Subcutaneous abdominal adipose tissue (tissue), 5 donors: Measurements from ENCODE around the gene HSPA9.
"Not testable (repeated sequence)": the region's sequence is repeated elsewhere in the genome, so short reads cannot be mapped to it uniquely, and the experiment has no call there.

ENCODE experiments used
- H3K27ac ChIP-seq: one replicate; pipeline ENCODE4 v1.7.0; 2013; ENCODE audit warnings: low read depth, mild to moderate bottlenecking, inconsistent platforms, low read length, moderate library complexity
- H3K27me3 ChIP-seq, 5 donors: one replicate each; pipeline ENCODE4 v1.7.0; 2013; ENCODE audit warnings: low read length in 5 of 5, inconsistent platforms in 1 of 5; ENCODE audit not compliant: control insufficient read depth in 5 of 5, insufficient read depth in 4 of 5
- H3K36me3 ChIP-seq, 5 donors: one replicate each; pipeline ENCODE4 v1.7.0; 2013; ENCODE audit warnings: low read length in 5 of 5; ENCODE audit not compliant: control insufficient read depth in 5 of 5, insufficient read depth in 5 of 5
- H3K4me1 ChIP-seq, 5 donors: one replicate each; pipeline ENCODE4 v1.7.0; 2013; ENCODE audit warnings: low read length in 5 of 5, mild to moderate bottlenecking in 3 of 5, moderate library complexity in 1 of 5; ENCODE audit not compliant: control insufficient read depth in 5 of 5, insufficient read depth in 5 of 5
- H3K4me3 ChIP-seq, 5 donors: one replicate each; pipeline ENCODE4 v1.7.0; 2013; ENCODE audit warnings: low read length in 5 of 5, low read depth in 1 of 5
- H3K9ac ChIP-seq, 5 donors: one replicate each; pipeline ENCODE4 v1.7.0; 2013; ENCODE audit warnings: low read length in 5 of 5, mild to moderate bottlenecking in 4 of 5, moderate library complexity in 3 of 5
- H3K9me3 ChIP-seq, 5 donors: one replicate each; pipeline ENCODE4 v1.7.0; 2013; ENCODE audit warnings: low read length in 5 of 5; ENCODE audit not compliant: control insufficient read depth in 5 of 5
- donor health status: healthy.
- donor health status: healthy.
- donor health status: healthy.
- donor health status: healthy.
- donor health status: healthy.

HSPA9 gene

DNA sequence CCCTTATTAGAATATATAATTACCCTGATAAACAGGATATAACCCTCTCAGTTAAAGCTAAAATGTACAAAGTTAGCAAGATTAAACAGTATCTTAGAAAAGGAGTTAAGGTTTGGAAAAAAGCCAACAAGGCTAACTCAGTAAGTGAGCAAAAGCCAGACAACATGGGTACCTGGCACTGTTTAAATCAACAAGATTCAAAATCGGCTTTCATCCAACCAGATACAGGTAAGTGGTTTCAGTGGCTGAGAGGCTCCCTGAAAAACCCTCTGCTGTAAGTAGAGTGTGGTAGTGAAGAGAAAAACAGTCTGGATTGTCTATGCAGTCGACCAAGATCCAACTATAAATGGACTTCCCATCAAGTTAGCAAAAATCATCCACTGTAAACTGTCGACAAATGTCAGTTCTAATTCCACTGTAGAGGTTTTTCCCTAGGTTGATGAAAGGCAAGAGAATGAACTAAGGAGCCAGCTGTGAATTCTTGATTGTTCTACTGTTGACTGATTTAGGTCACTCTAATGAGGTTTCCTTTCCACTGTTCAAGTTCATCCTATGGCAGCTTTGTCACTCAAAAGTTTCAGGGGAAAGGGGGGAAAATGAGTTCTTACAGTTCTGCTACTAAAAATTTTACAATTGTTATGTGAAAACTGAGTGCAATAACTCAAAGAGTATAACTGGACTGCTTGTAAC, 59.5 kb downstream of the HSPA9 start:
- Histone ChIP-seq H3K9me3 (no peaks in the 10 kb centered on the region), H3K4me1 (peaks cover 0 to 5% (median 2%) of the 10 kb centered on the region in 5 donors), H3K36me3 (peaks cover 43 to 76% (median 72%) of the 10 kb centered on the region in 5 donors), H3K4me3 (no peak overlapping the region), H3K9ac (no peak overlapping the region), H3K27me3 (no peaks in the 10 kb centered on the region), H3K27ac (no peak overlapping the region)

DNA sequence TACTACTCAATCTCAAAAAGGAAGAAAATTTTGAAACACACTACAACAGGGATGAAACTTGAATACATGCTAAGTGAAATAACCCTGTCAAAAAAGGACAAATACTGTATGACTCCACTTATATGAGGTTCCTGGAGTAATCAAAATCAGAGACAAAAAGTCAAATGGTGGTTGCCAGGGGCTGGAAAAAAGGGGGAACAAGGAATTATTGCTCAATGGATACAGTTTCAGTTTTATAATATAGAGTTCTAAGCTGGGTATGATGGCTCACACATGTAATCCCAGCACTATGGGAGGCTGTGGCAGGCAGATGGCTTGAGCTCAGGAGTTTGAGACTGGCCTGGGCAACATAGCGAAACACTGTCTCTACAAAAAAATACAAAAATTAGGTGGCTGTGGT, 61.2 kb downstream of the HSPA9 start:
- Histone ChIP-seq H3K4me3 (no peak overlapping the region), H3K36me3 (peaks cover 49 to 90% (median 80%) of the 10 kb centered on the region in 5 donors), H3K9me3 (no peaks in the 10 kb centered on the region), H3K27me3 (no peaks in the 10 kb centered on the region), H3K27ac (no peak overlapping the region), H3K9ac (no peak overlapping the region), H3K4me1 (no peaks in the 10 kb centered on the region)

DNA sequence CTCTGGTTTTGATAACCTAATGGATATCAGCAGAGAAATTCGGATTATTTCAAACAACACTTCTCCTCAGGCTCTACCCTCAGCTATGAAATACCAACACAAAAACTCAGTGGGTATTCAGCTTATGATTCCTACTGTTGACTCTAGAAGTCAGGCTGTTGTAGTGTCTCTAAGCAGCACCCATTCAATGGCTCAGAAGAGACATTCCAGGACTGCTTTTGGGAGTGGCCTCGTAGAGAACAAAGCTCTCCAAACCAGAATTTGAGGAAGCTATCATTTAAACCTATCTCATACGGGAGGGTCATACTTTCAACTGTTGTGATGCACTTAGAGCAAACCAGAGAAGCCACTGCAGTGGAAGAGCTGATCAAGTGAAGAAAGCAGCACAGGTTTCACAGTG, 66.2 kb downstream of the HSPA9 start:
- H3K27ac ChIP-seq: no peak overlapping the region
- peaks cover 36 to 77% (median 54%) of the 10 kb centered on the region in 5 donors for H3K36me3 ChIP-seq
- peaks cover 0 to 19% (median 13%) of the 10 kb centered on the region in 5 donors for H3K4me1 ChIP-seq
- no peak overlapping the region for H3K9ac ChIP-seq
- no peak overlapping the region for H3K4me3 ChIP-seq
- no peaks in the 10 kb centered on the region for H3K27me3 ChIP-seq
- H3K9me3 ChIP-seq: no peaks in the 10 kb centered on the region

DNA sequence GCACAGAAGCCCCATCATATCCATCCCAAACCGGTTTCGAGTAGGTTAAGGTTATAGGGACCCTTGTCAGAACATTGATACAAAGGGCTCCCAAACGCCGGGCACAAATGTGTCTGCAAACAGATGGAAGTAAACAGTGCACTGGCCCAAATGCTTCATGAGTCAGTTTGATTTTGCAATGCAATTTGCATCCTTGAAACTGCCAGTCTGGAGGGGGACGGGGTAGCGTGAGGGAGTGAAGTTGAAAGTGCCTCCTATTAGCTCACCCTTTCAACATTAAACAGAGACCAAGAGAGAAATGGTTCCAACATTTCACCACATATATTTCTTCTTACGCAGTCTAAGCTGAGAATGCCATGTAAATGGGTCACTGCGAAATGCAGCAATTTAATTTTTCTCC, 67.7 kb downstream of the HSPA9 start:
- H3K27me3 ChIP-seq, H3K4me3 ChIP-seq, H3K9me3 ChIP-seq, H3K9ac ChIP-seq: not testable (repeated sequence)
- Histone ChIP-seq H3K27ac (peak overlapping the region; percentile 52), H3K36me3 (peaks cover 24 to 62% (median 40%) of the 10 kb centered on the region in 5 donors), H3K4me1 (peaks cover 0 to 19% (median 13%) of the 10 kb centered on the region in 5 donors)

DNA sequence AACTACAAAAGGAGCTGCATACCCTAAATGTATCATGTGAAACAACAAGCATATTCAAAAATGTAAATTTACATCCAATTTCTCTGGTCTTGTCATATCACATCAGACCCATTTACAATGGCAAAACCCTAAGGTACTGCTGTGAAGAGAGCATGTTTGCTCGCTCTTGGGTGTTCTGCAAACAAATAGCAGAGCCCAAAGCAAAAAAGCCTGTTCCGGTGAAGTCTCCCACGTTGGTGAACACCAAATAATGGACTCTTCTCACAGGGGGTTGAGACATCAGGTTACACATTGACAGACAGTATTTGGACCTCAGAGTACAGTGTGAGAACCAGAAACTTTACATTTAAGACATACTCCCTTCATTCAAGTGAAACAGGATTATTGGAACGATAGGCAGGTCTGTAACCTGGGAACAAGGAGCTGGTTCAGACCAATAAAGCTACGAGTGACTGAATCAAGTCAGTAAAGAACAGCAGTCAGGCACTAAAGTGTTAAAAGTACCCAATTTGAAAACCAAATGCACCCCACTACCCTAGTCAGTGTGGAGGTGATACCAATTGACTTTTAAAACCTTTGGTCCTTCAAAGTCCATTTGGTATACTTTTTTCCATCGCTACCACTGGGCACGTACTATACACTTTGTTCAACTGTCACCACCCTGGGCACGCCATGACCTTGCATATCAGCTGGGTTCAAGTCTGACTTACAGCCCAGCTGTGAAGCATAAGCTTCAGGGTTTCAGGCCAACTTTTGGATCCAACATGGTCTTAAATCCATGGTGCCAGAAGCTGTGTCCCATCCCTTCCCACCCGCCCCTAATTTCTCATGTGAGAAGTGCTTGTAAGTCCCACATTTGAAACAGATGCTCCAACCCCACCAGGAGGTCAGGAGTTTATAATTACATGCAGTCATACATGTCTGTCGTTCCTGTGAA, 68.6 kb downstream of the HSPA9 start:
- no peaks in the 10 kb centered on the region for H3K27me3 ChIP-seq
- peaks cover 0 to 19% (median 13%) of the 10 kb centered on the region in 5 donors for H3K4me1 ChIP-seq
- no peak overlapping the region for H3K9ac ChIP-seq
- H3K27ac ChIP-seq: no peak overlapping the region
- no peak overlapping the region for H3K4me3 ChIP-seq
- peaks cover 21 to 56% (median 35%) of the 10 kb centered on the region in 5 donors for H3K36me3 ChIP-seq
- no peaks in the 10 kb centered on the region for H3K9me3 ChIP-seq

DNA sequence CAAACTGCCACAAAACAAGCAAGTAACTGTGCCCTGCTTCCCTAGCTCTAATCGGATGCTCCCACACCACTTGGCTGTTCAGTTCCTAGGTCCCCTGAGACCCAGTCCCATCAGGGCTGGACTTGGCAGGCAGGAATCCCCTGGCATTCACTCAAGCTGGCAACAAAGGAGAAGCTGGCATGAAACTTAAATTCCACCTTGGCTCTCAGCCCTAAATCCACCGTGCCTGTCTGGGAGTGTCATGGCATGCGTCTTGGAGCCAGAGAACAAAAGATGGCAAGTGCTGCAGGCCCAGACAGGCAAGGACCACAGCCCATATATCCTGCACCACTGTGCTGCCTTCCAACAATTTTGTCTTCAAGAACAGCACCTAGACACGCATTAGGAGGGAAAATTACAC, 70.4 kb downstream of the HSPA9 start:
- Histone ChIP-seq H3K9me3 (no peaks in the 10 kb centered on the region), H3K4me3 (no peak overlapping the region), H3K27ac (no peak overlapping the region), H3K27me3 (no peaks in the 10 kb centered on the region), H3K36me3 (peaks cover 10 to 39% (median 21%) of the 10 kb centered on the region in 5 donors), H3K4me1 (peaks cover 0 to 19% (median 13%) of the 10 kb centered on the region in 5 donors), H3K9ac (no peak overlapping the region)
